WTC11 (cell line): Measurements from ENCODE around the gene VPS41. TPM values are rescaled to one million over a fixed set of nuclear protein-coding genes. Genes with fewer than 3 reads are reported as not detected.

Experiments used
- ATAC-seq: fragments of 200-7000 bp; cut with Tn5 transposase; 2 replicates; pipeline ENCODE4 v1.10.0; 2021; ENCODE audit warnings: mild to moderate bottlenecking, moderate library complexity
- CTCF ChIA-PET: fragments of 300-600 bp; sonication (Branson Sonifier 250); formaldehyde crosslinking; loops from one replicate; lab custom pipeline; 2021; ENCODE audit warnings: antibody characterized with exemption; lab: Charles Lee
- POLR2A ChIA-PET: fragments of 350-600 bp; sonication (Branson Sonifier 250); formaldehyde crosslinking; loops from one replicate; lab custom pipeline; 2021; ENCODE audit warnings: antibody characterized with exemption; lab: Charles Lee
- DNase-seq: peaks from one replicate; pipeline ENCODE4 v3.0.0; 2021; ENCODE audit warnings: low spot score
- H3K27ac Mint-ChIP-seq: 2 replicates; pipeline ENCODE4 v1.8.0; 2021; ENCODE audit warnings: mixed read lengths
- H3K27me3 Mint-ChIP-seq: 2 replicates; pipeline ENCODE4 v1.8.0; 2021; ENCODE audit warnings: low read depth, mild to moderate bottlenecking, moderate library complexity, mixed read lengths
- H3K36me3 Mint-ChIP-seq: 2 replicates; pipeline ENCODE4 v1.8.0; 2021; ENCODE audit warnings: mixed read lengths
- H3K4me1 Mint-ChIP-seq: 2 replicates; pipeline ENCODE4 v1.8.0; 2022; ENCODE audit warnings: mixed read lengths
- H3K4me3 Mint-ChIP-seq: 2 replicates; pipeline ENCODE4 v1.8.0; 2021; ENCODE audit warnings: mild to moderate bottlenecking, moderate library complexity, mixed read lengths
- H3K9me3 Mint-ChIP-seq: 2 replicates; pipeline ENCODE4 v1.8.0; 2021; ENCODE audit warnings: mixed read lengths
- ATF2 ChIP-seq: sonication (generic); formaldehyde crosslinking; IDR thresholded peaks from 2 replicates; pipeline ENCODE4 v1.8.1; 2022; ENCODE audit warnings: low read depth, missing genetic modification reagents, borderline replicate concordance
- CREM ChIP-seq: sonication (generic); formaldehyde crosslinking; IDR thresholded peaks from 2 replicates; pipeline ENCODE4 v1.8.1; 2022; ENCODE audit warnings: mild to moderate bottlenecking, missing genetic modification reagents, moderate library complexity
- ELF4 ChIP-seq: sonication (generic); formaldehyde crosslinking; IDR thresholded peaks from 2 replicates; pipeline ENCODE4 v1.8.1; 2022; ENCODE audit warnings: low read depth, mild to moderate bottlenecking, moderate library complexity, missing genetic modification reagents
- EMX1 ChIP-seq: fragments of 250-450 bp; sonication (Bioruptor Pico); IDR thresholded peaks from 2 replicates; pipeline ENCODE4 v1.8.0; 2021; ENCODE audit warnings: mild to moderate bottlenecking
- FOXK1 ChIP-seq: sonication (generic); formaldehyde crosslinking; IDR thresholded peaks from 2 replicates; pipeline ENCODE4 v1.8.0; 2022; ENCODE audit warnings: mild to moderate bottlenecking, moderate library complexity, missing genetic modification reagents
- GABPB1 ChIP-seq: sonication (generic); formaldehyde crosslinking; IDR thresholded peaks from 2 replicates; pipeline ENCODE4 v1.8.1; 2023; ENCODE audit warnings: mild to moderate bottlenecking, missing genetic modification reagents
- JAZF1 ChIP-seq: fragments of 250-450 bp; sonication (Bioruptor Pico); IDR thresholded peaks from 2 replicates; pipeline ENCODE4 v1.9.0; 2021; ENCODE audit warnings: moderate library complexity, mild to moderate bottlenecking, inconsistent platforms
- MLX ChIP-seq: sonication (generic); formaldehyde crosslinking; IDR thresholded peaks from 2 replicates; pipeline ENCODE4 v1.8.1; 2023; ENCODE audit warnings: mild to moderate bottlenecking, missing genetic modification reagents, moderate library complexity
- MXD4 ChIP-seq: fragments of 250-450 bp; sonication (Bioruptor Pico); IDR thresholded peaks from 2 replicates; pipeline ENCODE4 v1.8.0; 2021; ENCODE audit warnings: mild to moderate bottlenecking, moderate library complexity, borderline replicate concordance
- PREB ChIP-seq: sonication (generic); formaldehyde crosslinking; IDR thresholded peaks from 2 replicates; pipeline ENCODE4 v1.8.1; 2022; ENCODE audit warnings: mild to moderate bottlenecking, missing genetic modification reagents, moderate library complexity, borderline replicate concordance
- PRRX2 ChIP-seq: fragments of 250-450 bp; sonication (Bioruptor Pico); IDR thresholded peaks from 2 replicates; pipeline ENCODE4 v1.8.0; 2021; ENCODE audit warnings: mild to moderate bottlenecking
- TEAD4 ChIP-seq: sonication (generic); formaldehyde crosslinking; IDR thresholded peaks from 2 replicates; pipeline ENCODE4 v1.8.0; 2022; ENCODE audit warnings: mild to moderate bottlenecking, missing genetic modification reagents
- ZBTB21 ChIP-seq: sonication (generic); formaldehyde crosslinking; IDR thresholded peaks from 2 replicates; pipeline ENCODE4 v1.8.1; 2023; ENCODE audit warnings: mild to moderate bottlenecking, missing genetic modification reagents, borderline replicate concordance
- ZNF121 ChIP-seq: sonication (generic); formaldehyde crosslinking; IDR thresholded peaks from 2 replicates; pipeline ENCODE4 v1.8.0; 2023; ENCODE audit warnings: missing genetic modification reagents
- ZNF232 ChIP-seq: sonication (generic); formaldehyde crosslinking; IDR thresholded peaks from 2 replicates; pipeline ENCODE4 v1.8.0; 2022; ENCODE audit warnings: mild to moderate bottlenecking, missing genetic modification reagents
- ZNF317 ChIP-seq: sonication (generic); formaldehyde crosslinking; IDR thresholded peaks from 2 replicates; pipeline ENCODE4 v1.8.1; 2023; ENCODE audit warnings: low read depth, mild to moderate bottlenecking, moderate library complexity, missing genetic modification reagents, borderline replicate concordance
- total RNA-seq: library from RNA; stranded (reverse); gene quantifications from 3 replicates; pipeline ENCODE4 v1.2.3, GENCODE V29; 2021
- TF ChIP-seq, protein P1 (sequence below): sonication (generic); formaldehyde crosslinking; conservative IDR thresholded peaks from 2 replicates; pipeline ENCODE4 v1.8.1; 2023; ENCODE audit warnings: mild to moderate bottlenecking, low read depth, missing genetic modification reagents, moderate library complexity
- TF ChIP-seq, protein P2 (sequence below): sonication (generic); formaldehyde crosslinking; IDR thresholded peaks from 2 replicates; pipeline ENCODE4 v1.8.1; 2023; ENCODE audit warnings: mild to moderate bottlenecking, missing genetic modification reagents
- TF ChIP-seq, protein P3 (sequence below): fragments of 250-450 bp; sonication (Bioruptor Pico); IDR thresholded peaks from 2 replicates; pipeline ENCODE4 v1.9.0; 2021; ENCODE audit warnings: mild to moderate bottlenecking
- TF ChIP-seq, protein P4 (sequence below): fragments of 250-450 bp; sonication (Bioruptor Pico); IDR thresholded peaks from 2 replicates; pipeline ENCODE4 v2.1.2; 2022; ENCODE audit warnings: mild to moderate bottlenecking, moderate library complexity

The VPS41 gene
- total RNA-seq, 1 experiment from 2014 or later, result 50.3 TPM

- TF ChIP-seq, protein P1, sequence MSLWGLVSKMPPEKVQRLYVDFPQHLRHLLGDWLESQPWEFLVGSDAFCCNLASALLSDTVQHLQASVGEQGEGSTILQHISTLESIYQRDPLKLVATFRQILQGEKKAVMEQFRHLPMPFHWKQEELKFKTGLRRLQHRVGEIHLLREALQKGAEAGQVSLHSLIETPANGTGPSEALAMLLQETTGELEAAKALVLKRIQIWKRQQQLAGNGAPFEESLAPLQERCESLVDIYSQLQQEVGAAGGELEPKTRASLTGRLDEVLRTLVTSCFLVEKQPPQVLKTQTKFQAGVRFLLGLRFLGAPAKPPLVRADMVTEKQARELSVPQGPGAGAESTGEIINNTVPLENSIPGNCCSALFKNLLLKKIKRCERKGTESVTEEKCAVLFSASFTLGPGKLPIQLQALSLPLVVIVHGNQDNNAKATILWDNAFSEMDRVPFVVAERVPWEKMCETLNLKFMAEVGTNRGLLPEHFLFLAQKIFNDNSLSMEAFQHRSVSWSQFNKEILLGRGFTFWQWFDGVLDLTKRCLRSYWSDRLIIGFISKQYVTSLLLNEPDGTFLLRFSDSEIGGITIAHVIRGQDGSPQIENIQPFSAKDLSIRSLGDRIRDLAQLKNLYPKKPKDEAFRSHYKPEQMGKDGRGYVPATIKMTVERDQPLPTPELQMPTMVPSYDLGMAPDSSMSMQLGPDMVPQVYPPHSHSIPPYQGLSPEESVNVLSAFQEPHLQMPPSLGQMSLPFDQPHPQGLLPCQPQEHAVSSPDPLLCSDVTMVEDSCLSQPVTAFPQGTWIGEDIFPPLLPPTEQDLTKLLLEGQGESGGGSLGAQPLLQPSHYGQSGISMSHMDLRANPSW (CRISPR knock-in tag), result no peak
- TF ChIP-seq, protein P2, sequence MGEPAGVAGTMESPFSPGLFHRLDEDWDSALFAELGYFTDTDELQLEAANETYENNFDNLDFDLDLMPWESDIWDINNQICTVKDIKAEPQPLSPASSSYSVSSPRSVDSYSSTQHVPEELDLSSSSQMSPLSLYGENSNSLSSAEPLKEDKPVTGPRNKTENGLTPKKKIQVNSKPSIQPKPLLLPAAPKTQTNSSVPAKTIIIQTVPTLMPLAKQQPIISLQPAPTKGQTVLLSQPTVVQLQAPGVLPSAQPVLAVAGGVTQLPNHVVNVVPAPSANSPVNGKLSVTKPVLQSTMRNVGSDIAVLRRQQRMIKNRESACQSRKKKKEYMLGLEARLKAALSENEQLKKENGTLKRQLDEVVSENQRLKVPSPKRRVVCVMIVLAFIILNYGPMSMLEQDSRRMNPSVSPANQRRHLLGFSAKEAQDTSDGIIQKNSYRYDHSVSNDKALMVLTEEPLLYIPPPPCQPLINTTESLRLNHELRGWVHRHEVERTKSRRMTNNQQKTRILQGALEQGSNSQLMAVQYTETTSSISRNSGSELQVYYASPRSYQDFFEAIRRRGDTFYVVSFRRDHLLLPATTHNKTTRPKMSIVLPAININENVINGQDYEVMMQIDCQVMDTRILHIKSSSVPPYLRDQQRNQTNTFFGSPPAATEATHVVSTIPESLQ, result no peak
- TF ChIP-seq ZNF317 (no peak), GABPB1 (CRISPR knock-in tag) (no peak), ZNF121 (CRISPR knock-in tag) (no peak)
- TF ChIP-seq, all 79 proteins: peak for 0
Measured at GRCh38 chr7:38744746-38745145, 164.2 kb downstream of the VPS41 start (continued).

DNA sequence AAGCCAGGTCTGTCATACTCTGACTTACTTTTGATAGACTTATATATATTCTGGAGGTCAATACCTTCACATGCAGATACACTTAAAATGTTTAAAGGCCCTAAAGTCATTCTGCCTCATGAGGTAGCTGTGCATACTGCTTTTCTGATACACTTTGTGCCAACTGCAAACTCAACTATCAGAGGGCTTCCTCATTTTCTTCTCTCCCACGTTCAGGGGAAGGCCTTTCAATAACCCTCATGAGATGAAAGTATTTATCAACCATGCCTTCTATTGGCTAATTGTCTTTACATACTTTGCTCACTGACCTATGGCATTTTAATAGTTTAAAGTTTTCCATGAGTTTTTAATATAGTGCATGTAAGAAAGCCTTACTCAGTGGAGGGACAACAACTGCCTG is 165.1 kb downstream of the VPS41 start:
- Mint-ChIP-seq H3K4me3 (no peak overlapping the region), H3K36me3 (peaks cover 23% of the 10 kb centered on the region), H3K27me3 (no peaks in the 10 kb centered on the region), H3K27ac (no peak overlapping the region), H3K9me3 (no peaks in the 10 kb centered on the region), H3K4me1 (no peaks in the 10 kb centered on the region; the same call in 1 of the 2 replicates)
- no peak for DNase-seq
- TF ChIP-seq, protein P3, sequence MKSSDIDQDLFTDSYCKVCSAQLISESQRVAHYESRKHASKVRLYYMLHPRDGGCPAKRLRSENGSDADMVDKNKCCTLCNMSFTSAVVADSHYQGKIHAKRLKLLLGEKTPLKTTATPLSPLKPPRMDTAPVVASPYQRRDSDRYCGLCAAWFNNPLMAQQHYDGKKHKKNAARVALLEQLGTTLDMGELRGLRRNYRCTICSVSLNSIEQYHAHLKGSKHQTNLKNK (CRISPR knock-in tag), result no peak
- TF ChIP-seq PRRX2 (CRISPR knock-in tag), result no peak
- TF ChIP-seq ZBTB21 (CRISPR knock-in tag), result no peak
- TF ChIP-seq ATF2 (CRISPR knock-in tag), result no peak
- TF ChIP-seq ELF4 (CRISPR knock-in tag), result no peak
- TF ChIP-seq ZNF232, result no peak
- TF ChIP-seq EMX1 (CRISPR knock-in tag), result no peak
- no peak for TF ChIP-seq FOXK1
- TF ChIP-seq GABPB1 (CRISPR knock-in tag), result no peak
- no peak for TF ChIP-seq CREM (CRISPR knock-in tag)
- TF ChIP-seq MLX (CRISPR knock-in tag), result no peak
- TF ChIP-seq TEAD4 (CRISPR knock-in tag), result no peak
- TF ChIP-seq JAZF1 (CRISPR knock-in tag), result no peak
- TF ChIP-seq, protein P4, sequence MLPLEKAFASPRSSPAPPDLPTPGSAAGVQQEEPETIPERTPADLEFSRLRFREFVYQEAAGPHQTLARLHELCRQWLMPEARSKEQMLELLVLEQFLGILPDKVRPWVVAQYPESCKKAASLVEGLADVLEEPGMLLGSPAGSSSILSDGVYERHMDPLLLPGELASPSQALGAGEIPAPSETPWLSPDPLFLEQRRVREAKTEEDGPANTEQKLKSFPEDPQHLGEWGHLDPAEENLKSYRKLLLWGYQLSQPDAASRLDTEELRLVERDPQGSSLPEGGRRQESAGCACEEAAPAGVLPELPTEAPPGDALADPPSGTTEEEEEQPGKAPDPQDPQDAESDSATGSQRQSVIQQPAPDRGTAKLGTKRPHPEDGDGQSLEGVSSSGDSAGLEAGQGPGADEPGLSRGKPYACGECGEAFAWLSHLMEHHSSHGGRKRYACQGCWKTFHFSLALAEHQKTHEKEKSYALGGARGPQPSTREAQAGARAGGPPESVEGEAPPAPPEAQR, result no peak
- TF ChIP-seq MXD4 (CRISPR knock-in tag), result no peak
- TF ChIP-seq PREB (CRISPR knock-in tag), result no peak
- POLR2A ChIA-PET, result no interaction called here
- no peak for ATAC-seq
- CTCF ChIA-PET, result no interaction called here
